ENCODE data around the gene LIPG.
"Not testable (repeated sequence)": the region's sequence is repeated elsewhere in the genome, so short reads cannot be mapped to it uniquely, and the experiment has no call there.

The LIPG gene

GRCh38 chr18:49566217-49566770 is 4.4 kb downstream of the LIPG start:
- no peak for TF ChIP-seq CTCF (IDR thresholded peaks at IDR 0.05; ENCODE audit: low read depth, low read length)
- H3K4me3 ChIP-seq (ENCODE audit: low read depth, low read length) = no peak overlapping the region

GRCh38 chr18:49566985-49567384 is 5.1 kb downstream of the LIPG start:
- H3K4me3 ChIP-seq (ENCODE audit: low read depth, low read length) = no peak overlapping the region
- no peak for TF ChIP-seq CTCF (IDR thresholded peaks at IDR 0.05; ENCODE audit: low read depth, low read length)

GRCh38 chr18:49569724-49570123 is 7.9 kb downstream of the LIPG start:
- H3K4me3 ChIP-seq (ENCODE audit: low read depth, low read length) = no peak overlapping the region
- TF ChIP-seq CTCF (IDR thresholded peaks at IDR 0.05; ENCODE audit: low read depth, low read length) = no peak

GRCh38 chr18:49570836-49571235 is 9.0 kb downstream of the LIPG start:
- no peak overlapping the region for H3K4me3 ChIP-seq (ENCODE audit: low read depth, low read length)
- no peak for TF ChIP-seq CTCF (IDR thresholded peaks at IDR 0.05; ENCODE audit: low read depth, low read length)

- TF ChIP-seq CTCF (IDR thresholded peaks at IDR 0.05; ENCODE audit: low read depth, low read length) = no peak
These were observed 10.9 kb downstream of the LIPG start for GRCh38 chr18:49572611-49573345.

GRCh38 chr18:49573835-49574234 is 12.0 kb downstream of the LIPG start:
- TF ChIP-seq CTCF (IDR thresholded peaks at IDR 0.05; ENCODE audit: low read depth, low read length) = no peak
- no peak overlapping the region for H3K4me3 ChIP-seq (ENCODE audit: low read depth, low read length)

More at GRCh38 chr18:49572611-49573345, 10.9 kb downstream of the LIPG start:
- no peak overlapping the region for H3K4me3 ChIP-seq (ENCODE audit: low read depth, low read length)

- H3K4me3 ChIP-seq (ENCODE audit: low read depth, low read length) = not testable (repeated sequence)
These were observed 17.2 kb downstream of the LIPG start for GRCh38 chr18:49579041-49579440.

- not testable (repeated sequence) for H3K4me3 ChIP-seq (ENCODE audit: low read depth, low read length)
These were observed 17.7 kb downstream of the LIPG start for GRCh38 chr18:49579583-49579982.
